ENCODE measurements around the gene ANKFN1.

- TF ChIP-seq CTCF (IDR thresholded peaks at IDR 0.05) (no peak), ZFX (IDR thresholded peaks at IDR 0.05; ENCODE audit: borderline replicate concordance) (no peak)
These were observed 146.9 kb downstream of the ANKFN1 start for GRCh38 chr17:56300144-56300543.

All from 22Rv1 (cell line).